Skeletal muscle tissue (tissue), 4 donors: ENCODE results near the gene SEMA3F. TPM values are rescaled to one million over a fixed set of nuclear protein-coding genes. Genes with fewer than 3 reads are reported as not detected.

ENCODE experiments used
- H3K27ac ChIP-seq: one replicate; pipeline ENCODE4 v1.7.0; 2013; ENCODE audit warnings: mild to moderate bottlenecking, low read depth, low read length, inconsistent platforms
- H3K27me3 ChIP-seq, 3 donors: one replicate each; pipeline ENCODE4 v1.7.0; 2013; ENCODE audit warnings: low read length in 3 of 3; ENCODE audit not compliant: control insufficient read depth in 3 of 3, insufficient read depth in 3 of 3
- H3K36me3 ChIP-seq, 3 donors: one replicate each; pipeline ENCODE4 v1.7.0; 2013; ENCODE audit warnings: low read length in 3 of 3; ENCODE audit not compliant: control insufficient read depth in 3 of 3, insufficient read depth in 3 of 3
- H3K4me1 ChIP-seq, 3 donors: one replicate each; pipeline ENCODE4 v1.7.0; 2013; ENCODE audit warnings: low read length in 3 of 3, mild to moderate bottlenecking in 3 of 3; ENCODE audit not compliant: control insufficient read depth in 3 of 3, insufficient read depth in 3 of 3
- H3K4me3 ChIP-seq, 3 donors: one replicate each; pipeline ENCODE4 v1.7.0; 2013; ENCODE audit warnings: low read length in 3 of 3
- H3K9ac ChIP-seq, 3 donors: one replicate each; pipeline ENCODE4 v1.7.0; 2013; ENCODE audit warnings: low read length in 3 of 3, mild to moderate bottlenecking in 3 of 3, moderate library complexity in 2 of 3, low read depth in 1 of 3
- H3K9me3 ChIP-seq, 3 donors: one replicate each; pipeline ENCODE4 v1.7.0; 2013; ENCODE audit warnings: low read length in 3 of 3; ENCODE audit not compliant: control insufficient read depth in 3 of 3
- total RNA-seq: library from RNA; depleted of rRNA; stranded (reverse); fragments of >200 nt; gene quantifications from one replicate; pipeline ENCODE4 v1.2.3, GENCODE V29; 2014
- donor health status: Osteomylitis.

The SEMA3F gene
- total RNA-seq, 1 donor from 2014 or later, result 2.1 TPM

DNA sequence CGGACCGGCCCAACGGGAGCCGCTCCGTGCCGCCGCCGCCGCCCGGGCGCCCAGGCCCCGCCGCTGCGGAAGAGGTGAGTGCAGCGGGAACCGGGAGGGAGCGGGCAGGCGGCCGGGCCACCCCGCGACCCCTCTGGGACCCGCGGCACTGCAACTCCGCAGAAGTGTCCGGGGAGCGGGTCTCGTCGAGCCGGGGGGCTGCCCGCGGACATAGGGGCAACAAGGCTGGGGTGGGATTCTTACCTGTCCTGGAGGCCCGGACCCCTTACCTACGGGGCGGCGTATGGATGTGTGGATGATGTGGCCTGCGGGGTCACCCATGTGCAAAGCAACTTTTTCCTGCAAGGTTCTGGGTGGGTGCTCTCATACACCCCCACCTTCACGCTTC lies 361 bp downstream of the SEMA3F start:
- peaks cover 18 to 46% (median 45%) of the 10 kb centered on the region in 3 donors for H3K4me1 ChIP-seq
- H3K27me3 ChIP-seq, result no peaks in the 10 kb centered on the region
- H3K9me3 ChIP-seq, result no peaks in the 10 kb centered on the region
- peak overlapping the region; percentile 48 to 75 (median 64) for H3K4me3 ChIP-seq
- peak overlapping the region; percentile 73 to 83 (median 73) for H3K9ac ChIP-seq
- no peak overlapping the region for H3K27ac ChIP-seq
- H3K36me3 ChIP-seq, result peaks cover 0 to 2% (median 0%) of the 10 kb centered on the region in 3 donors

DNA sequence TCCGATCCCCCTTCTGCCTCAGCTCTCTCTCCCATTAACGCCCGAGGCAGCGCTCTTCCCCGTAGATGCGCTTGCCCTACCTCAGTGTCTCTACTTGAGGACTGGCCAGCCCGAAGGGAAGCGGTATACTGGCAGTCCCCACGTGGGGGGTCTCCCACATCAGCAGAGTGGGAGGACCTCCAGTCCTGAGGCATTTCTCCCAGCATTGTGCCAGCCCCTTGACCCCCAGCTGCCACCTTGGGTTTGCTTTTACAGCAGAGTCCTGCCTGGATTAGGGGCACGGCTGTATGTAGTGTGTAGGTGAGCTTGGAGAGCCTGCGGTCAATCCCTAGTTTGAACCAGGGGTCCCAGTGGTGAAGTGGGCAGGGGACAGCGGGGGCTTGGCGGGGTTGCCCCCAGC lies 767 bp downstream of the SEMA3F start:
- Histone ChIP-seq H3K9ac (peak overlapping the region; percentile 73 to 83 (median 73)), H3K27ac (no peak overlapping the region), H3K4me1 (peaks cover 18 to 47% (median 46%) of the 10 kb centered on the region in 3 donors), H3K9me3 (no peaks in the 10 kb centered on the region), H3K4me3 (peak overlapping the region; percentile 48 to 75 (median 64)), H3K27me3 (no peaks in the 10 kb centered on the region), H3K36me3 (peaks cover 0 to 2% (median 0%) of the 10 kb centered on the region in 3 donors)

- Histone ChIP-seq H3K4me3 (peak overlapping the region; percentile 14 to 75 (median 64)), H3K27me3 (no peaks in the 10 kb centered on the region), H3K4me1 (peaks cover 21 to 55% (median 52%) of the 10 kb centered on the region in 3 donors), H3K9ac (peak overlapping the region; percentile 20 to 83 (median 73)), H3K9me3 (no peaks in the 10 kb centered on the region), H3K27ac (no peak overlapping the region), H3K36me3 (peaks cover 0 to 4% (median 2%) of the 10 kb centered on the region in 3 donors)
These were observed 1.7 kb downstream of the SEMA3F start for GRCh38 chr3:50156549-50157493.

DNA sequence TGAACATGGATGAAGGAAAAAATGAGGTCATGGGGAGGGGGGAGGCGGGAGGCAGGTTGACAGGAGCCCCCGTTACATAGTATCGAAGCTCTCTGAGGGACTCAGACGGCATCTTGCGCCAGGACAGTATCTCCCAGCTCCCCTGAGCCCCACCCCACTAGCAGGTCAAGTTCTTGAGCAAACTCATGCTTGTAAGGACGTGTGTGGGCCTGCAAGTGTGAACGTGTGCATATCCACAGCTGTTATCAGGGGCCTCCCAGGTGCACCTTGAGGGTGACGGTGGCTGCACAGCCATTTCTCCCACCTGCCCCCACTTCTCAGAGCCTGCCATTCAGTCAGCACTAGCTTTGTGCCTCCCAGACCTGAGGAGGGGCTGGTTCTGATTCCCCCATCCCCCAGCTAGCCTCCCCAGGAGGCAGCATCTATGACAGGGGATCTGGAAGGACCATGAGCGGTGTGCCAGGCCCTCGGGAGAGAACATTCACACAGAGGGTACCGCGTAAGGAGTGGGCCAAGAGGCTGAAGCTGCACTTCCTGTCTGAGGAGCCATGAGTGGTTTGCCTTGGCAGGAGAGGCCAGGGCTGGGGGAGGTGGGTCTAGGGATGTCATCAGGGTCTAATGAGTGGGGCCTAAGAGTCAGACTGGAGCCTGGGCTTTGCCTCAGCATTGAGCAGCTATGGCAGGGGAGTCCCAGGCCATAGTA lies 2.9 kb downstream of the SEMA3F start:
- Histone ChIP-seq H3K27me3 (no peaks in the 10 kb centered on the region), H3K9ac (peak overlapping the region in 1 of 3 donors; percentile 57), H3K27ac (no peak overlapping the region), H3K36me3 (peaks cover 0 to 4% (median 2%) of the 10 kb centered on the region in 3 donors), H3K4me1 (peaks cover 30 to 67% (median 64%) of the 10 kb centered on the region in 3 donors), H3K9me3 (no peaks in the 10 kb centered on the region), H3K4me3 (no peak overlapping the region)

DNA sequence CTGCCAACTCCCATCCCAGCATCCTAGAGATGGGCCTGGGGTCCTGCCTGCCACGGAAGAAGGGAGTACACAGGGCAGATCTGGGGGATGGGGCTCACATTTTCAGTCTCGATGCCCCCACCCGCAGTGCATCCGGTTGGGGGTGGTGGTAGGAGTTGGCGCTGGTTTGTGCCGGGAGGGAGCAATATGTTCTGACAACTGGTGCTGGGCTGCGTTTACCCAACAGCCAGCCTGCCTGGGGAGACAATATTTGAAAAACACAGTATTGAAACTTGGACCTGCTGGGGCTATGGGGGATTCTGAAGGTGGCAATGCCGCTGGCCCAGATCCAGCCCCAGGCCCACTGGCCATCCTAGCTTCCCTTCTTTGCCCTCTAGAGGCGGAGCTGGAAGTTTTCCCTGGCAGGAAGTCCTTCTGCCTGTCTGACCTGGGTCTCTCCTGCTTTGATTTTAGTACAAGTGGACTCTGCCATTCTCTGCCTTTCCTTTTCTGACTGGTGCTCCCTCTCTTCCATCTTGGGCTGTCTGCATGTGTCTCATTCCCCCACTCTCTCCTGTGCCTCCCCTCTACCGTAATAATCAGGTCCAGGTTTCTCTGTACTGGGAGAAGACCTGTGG lies 3.5 kb downstream of the SEMA3F start:
- H3K9ac ChIP-seq, result no peak overlapping the region
- no peak overlapping the region for H3K27ac ChIP-seq
- H3K4me1 ChIP-seq, result peaks cover 37 to 73% (median 71%) of the 10 kb centered on the region in 3 donors
- H3K36me3 ChIP-seq, result peaks cover 0 to 4% (median 2%) of the 10 kb centered on the region in 3 donors
- no peaks in the 10 kb centered on the region for H3K27me3 ChIP-seq
- H3K4me3 ChIP-seq, result no peak overlapping the region
- no peaks in the 10 kb centered on the region for H3K9me3 ChIP-seq

- H3K27ac ChIP-seq, result no peak overlapping the region
- no peaks in the 10 kb centered on the region for H3K27me3 ChIP-seq
- peaks cover 0 to 4% (median 2%) of the 10 kb centered on the region in 3 donors for H3K36me3 ChIP-seq
- H3K4me3 ChIP-seq, result no peak overlapping the region
- no peaks in the 10 kb centered on the region for H3K9me3 ChIP-seq
- H3K4me1 ChIP-seq, result peaks cover 56 to 86% (median 86%) of the 10 kb centered on the region in 3 donors
- no peak overlapping the region for H3K9ac ChIP-seq
These were observed 5.4 kb downstream of the SEMA3F start for GRCh38 chr3:50160561-50160983.

DNA sequence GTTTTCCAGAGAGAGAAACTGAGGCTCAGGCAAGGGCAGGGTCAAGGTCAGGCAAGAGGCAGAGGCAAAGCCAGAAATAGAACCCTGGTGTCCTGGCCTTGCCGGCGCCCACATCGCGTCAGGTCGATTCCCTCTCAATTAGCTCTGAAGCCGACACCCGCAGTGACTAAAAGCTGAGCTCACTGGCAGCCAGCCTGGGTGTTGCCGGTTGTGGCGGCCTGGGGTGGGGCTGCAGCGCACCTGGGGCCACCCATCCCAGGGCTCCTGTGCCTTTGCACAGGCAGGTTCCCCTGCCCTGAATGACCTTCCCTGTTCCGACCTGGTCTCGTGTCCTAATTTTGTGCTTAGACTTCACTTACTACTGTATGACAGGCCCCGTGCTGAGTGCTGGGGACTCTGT lies 6.2 kb downstream of the SEMA3F start:
- H3K9me3 ChIP-seq, result no peaks in the 10 kb centered on the region
- H3K4me3 ChIP-seq, result no peak overlapping the region
- peaks cover 0 to 4% (median 2%) of the 10 kb centered on the region in 3 donors for H3K36me3 ChIP-seq
- peaks cover 56 to 86% (median 86%) of the 10 kb centered on the region in 3 donors for H3K4me1 ChIP-seq
- no peaks in the 10 kb centered on the region for H3K27me3 ChIP-seq
- peak overlapping the region in 1 of 3 donors; percentile 45 for H3K9ac ChIP-seq
- no peak overlapping the region for H3K27ac ChIP-seq

- Histone ChIP-seq H3K27me3 (no peaks in the 10 kb centered on the region), H3K9ac (peak overlapping the region in 1 of 3 donors; percentile 45), H3K4me1 (peaks cover 65 to 93% (median 86%) of the 10 kb centered on the region in 3 donors), H3K4me3 (no peak overlapping the region), H3K9me3 (no peaks in the 10 kb centered on the region), H3K27ac (peak overlapping the region; percentile 17), H3K36me3 (peaks cover 0 to 4% (median 2%) of the 10 kb centered on the region in 3 donors)
These were observed 7.1 kb downstream of the SEMA3F start for GRCh38 chr3:50162034-50162883.
